Stimulated activated CD4-positive, alpha-beta T cell treated with anti-CD3 and anti-CD28 coated beads, Interleukin-2, amount 100 ng/mL, for 24 hours (primary cell): ENCODE data around the gene LY86.
"Not testable (repeated sequence)": the region's sequence is repeated elsewhere in the genome, so short reads cannot be mapped to it uniquely, and the experiment has no call there.

ENCODE experiments used
- DNase-seq, 2 donors: peaks; one replicate each; pipeline ENCODE4 v3.0.0-alpha.2; 2020

The LY86 gene

GRCh38 chr6:6596529-6597328 is 8.2 kb downstream of the LY86 start:
- no peak for DNase-seq

DNA sequence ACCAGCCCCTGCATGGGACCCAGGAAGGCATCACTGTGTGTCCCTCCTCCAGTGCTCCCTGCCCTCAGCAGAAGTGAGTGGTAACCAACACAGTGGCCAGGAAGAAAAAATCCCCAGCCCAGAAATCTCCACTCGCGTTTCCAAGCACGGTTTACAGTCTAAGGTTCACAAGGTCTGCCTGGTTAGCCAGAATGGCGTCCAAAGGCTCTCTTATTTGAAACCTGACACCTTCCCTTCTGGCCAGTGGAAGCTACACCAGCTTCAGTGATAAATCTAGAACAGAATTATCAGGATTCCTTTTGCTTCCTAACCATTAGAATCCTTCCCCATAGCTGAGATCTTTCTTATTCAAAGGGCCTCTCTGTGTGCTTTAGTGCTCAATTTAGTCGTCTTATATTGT is 9.2 kb downstream of the LY86 start:
- no peak for DNase-seq

DNA sequence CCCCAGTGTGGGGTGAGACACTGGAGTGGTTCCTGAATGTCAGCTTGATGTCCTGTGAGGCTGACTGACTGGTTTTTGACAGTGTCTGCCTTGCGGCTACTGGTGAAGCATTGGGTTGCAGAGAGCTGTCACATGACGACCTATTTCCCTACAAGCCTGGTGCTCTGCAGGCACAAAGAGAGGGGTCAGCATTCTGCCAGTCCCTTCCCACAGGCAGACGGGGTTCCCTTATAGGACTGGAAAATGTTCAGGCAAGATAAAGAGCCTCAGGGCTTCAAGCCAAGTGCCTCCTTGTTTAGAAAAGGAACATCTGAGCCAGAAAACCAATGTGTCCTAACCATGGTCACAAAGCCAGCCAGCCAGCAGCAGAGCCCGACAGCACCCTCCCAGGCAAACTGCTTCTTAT is 11.0 kb downstream of the LY86 start:
- DNase-seq = no peak

GRCh38 chr6:6600875-6601274 is 12.4 kb downstream of the LY86 start:
- no peak for DNase-seq

- no peak for DNase-seq
Measured at GRCh38 chr6:6602262-6602661, 13.7 kb downstream of the LY86 start.

DNA sequence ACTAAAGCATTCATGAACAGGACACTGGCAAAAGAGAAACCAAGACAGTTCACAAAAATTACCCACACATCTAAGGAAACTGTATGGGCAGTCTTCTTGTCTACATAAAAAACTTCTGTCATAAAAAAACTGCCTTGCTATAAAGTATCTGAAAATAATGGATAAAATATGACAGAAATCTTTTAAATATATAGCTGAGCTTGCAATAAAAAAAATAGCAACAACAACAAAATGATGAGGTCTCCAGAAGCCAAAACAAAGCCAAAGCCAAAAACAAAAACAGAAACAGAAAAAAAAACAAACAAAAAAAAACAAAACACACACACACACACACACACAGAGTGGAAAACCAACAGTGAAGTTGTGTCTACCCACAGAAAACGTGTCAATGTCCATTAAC is 14.8 kb downstream of the LY86 start:
- no peak for DNase-seq

- DNase-seq = no peak
Measured at GRCh38 chr6:6604015-6604414, 15.5 kb downstream of the LY86 start.

DNA sequence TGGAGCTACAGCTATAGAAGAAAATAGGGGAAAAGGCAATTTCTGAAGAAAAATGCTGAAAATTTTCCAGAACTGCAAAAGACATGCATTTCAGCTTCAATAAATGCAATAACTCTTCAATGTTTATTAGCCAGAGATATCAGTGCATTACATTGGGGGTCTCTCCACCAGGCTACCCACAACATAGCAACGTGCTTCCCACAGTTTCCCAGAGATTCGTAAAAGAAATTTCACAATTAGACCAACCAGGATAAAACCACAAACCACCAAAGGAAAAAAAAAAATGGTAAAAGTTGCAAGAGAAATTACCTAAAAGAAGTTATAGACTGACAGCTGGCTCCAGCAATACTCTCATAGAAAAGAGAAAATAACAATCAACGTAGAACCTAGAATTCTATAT is 16.0 kb downstream of the LY86 start:
- no peak for DNase-seq

GRCh38 chr6:6605873-6606272 is 17.4 kb downstream of the LY86 start:
- DNase-seq = no peak

GRCh38 chr6:6606391-6607030 is 18.0 kb downstream of the LY86 start:
- DNase-seq = not testable (repeated sequence)

- DNase-seq = no peak
Measured at GRCh38 chr6:6609450-6609849, 20.9 kb downstream of the LY86 start.

DNA sequence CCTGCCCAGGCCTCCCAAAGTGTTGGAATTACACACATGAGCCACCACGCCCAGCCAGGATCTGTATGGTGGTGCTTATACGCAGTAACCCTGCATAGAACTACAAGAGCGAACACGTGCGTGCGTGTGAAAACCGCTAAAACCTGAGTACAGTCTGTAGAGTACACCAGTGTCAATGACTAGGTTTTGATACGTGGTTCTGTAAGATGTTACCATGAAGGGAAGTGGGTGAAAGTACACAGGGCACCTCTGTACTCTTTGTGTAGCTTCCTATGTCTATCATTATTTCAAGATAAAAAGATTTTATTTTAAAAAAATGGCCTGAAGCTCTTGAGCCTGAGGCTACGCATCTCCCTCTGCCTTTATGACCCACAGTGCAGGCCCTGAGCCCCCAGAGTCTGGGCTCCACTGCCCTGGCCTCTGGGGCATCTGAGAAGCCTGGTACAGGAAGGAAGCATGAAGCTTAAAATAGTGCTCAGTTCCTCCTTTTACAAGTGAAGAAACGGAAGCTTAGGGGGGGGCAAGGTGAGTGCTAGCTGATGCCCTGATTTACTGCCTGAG is 21.6 kb downstream of the LY86 start:
- DNase-seq = peak in 1 of 2 donors; percentile 41

- no peak for DNase-seq
Measured at GRCh38 chr6:6611486-6611885, 23.0 kb downstream of the LY86 start.

DNA sequence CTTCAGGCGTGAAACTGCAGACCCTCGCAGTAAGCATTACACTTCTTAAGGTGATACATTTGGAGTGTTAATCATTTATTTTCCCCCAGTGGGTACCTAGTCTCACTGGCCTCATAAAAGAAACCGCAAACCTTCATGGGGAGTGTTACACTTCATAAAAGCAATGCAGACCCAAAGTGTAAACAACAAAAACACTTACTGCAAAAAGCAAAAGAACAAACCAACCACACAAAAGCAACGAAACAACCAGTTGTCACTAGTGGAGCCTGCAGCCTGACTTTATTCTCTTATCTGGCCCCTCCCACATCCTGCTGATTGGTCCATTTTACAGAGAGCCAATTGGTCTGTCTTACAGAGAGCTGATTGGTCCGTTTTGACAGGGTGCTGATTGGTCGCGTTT is 23.8 kb downstream of the LY86 start:
- DNase-seq = no peak

DNA sequence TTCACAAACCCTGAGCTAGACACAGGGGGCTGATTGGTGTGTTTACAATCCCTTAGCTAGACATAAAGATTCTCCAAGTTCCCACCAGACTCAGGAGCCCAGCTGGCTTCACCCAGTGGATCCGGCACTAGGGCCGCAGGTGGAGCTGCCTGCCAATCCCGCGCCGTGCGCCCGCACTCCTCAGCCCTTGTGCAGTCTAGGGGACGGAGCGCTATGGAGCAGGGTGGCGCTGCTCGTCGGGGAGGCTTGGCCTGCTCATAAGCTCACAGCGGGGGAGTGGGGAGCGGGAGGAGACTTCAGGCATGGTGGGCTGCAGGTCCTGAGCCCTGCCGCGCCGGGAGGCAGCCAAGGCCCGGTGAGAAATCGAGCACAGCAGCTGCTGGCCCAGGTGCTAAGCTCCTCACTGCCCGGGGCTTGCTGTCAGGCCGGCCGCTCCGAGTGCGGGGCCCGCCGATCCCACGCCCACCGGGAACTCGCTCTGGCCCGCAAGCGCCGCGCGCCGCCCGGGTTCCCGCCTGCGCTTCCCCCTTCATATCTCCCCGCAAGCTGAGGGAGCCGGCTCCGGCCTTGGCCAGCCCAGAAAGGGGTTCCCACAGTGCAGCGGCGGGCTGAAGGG is 24.7 kb downstream of the LY86 start:
- DNase-seq = not testable (repeated sequence)

- DNase-seq = peak in 1 of 2 donors; percentile 48
Measured at GRCh38 chr6:6614096-6614982, 25.8 kb downstream of the LY86 start.

GRCh38 chr6:6614983-6615349 is 26.4 kb downstream of the LY86 start:
- DNase-seq = no peak

- DNase-seq = no peak
Measured at GRCh38 chr6:6616656-6617055, 28.1 kb downstream of the LY86 start.

GRCh38 chr6:6619021-6619794 is 30.7 kb downstream of the LY86 start:
- DNase-seq = no peak

GRCh38 chr6:6620766-6621425 is 32.4 kb downstream of the LY86 start:
- DNase-seq = no peak

GRCh38 chr6:6622501-6622900 is 34.0 kb downstream of the LY86 start:
- no peak for DNase-seq
